Kidney (tissue), 14 donors: Measurements from ENCODE around the gene THEM4. TPM values are rescaled to one million over a fixed set of nuclear protein-coding genes. Genes with fewer than 3 reads are reported as not detected.

Experiments used
- DNase-seq, 5 donors: peaks; one replicate each; pipeline ENCODE4 v3.0.0-alpha.2; 2013 to 2020
- FAIRE-seq: peaks from 2 replicates; lab custom pipeline; 2012; peaks lifted over from hg19 to GRCh38; lab: Jason Lieb, UNC
- H3K27ac ChIP-seq, 2 donors: one replicate each; pipeline ENCODE4 v1.7.0; 2013; ENCODE audit warnings: low read depth in 2 of 2, low read length in 2 of 2, inconsistent platforms in 1 of 2
- H3K27me3 ChIP-seq: one replicate; pipeline ENCODE4 v1.7.1; 2013; ENCODE audit warnings: low read length, inconsistent platforms; ENCODE audit not compliant: control insufficient read depth, insufficient read depth
- H3K36me3 ChIP-seq, 3 donors: one replicate each; pipeline versions ENCODE4 v1.7.0 to v1.7.1; 2013; ENCODE audit warnings: low read length in 3 of 3, control low read depth in 1 of 3, inconsistent platforms in 1 of 3; ENCODE audit not compliant: insufficient read depth in 3 of 3, control insufficient read depth in 2 of 3
- H3K4me1 ChIP-seq, 3 donors: one replicate each; pipeline versions ENCODE4 v1.7.0 to v1.7.1; 2013; ENCODE audit warnings: low read length in 3 of 3, inconsistent platforms in 1 of 3, low read depth in 1 of 3; ENCODE audit not compliant: control insufficient read depth in 2 of 3, insufficient read depth in 2 of 3
- H3K4me3 ChIP-seq, 3 donors: one replicate each; pipeline versions ENCODE4 v1.7.0 to v1.8.1; 2013; ENCODE audit warnings: low read length in 3 of 3, control low read depth in 1 of 3, inconsistent platforms in 1 of 3
- H3K9ac ChIP-seq, 3 donors: one replicate each; pipeline versions ENCODE4 v1.7.0 to v1.7.1; 2013; ENCODE audit warnings: low read length in 3 of 3, control low read depth in 1 of 3, inconsistent platforms in 1 of 3
- H3K9me3 ChIP-seq, 3 donors: one replicate each; pipeline versions ENCODE4 v1.7.0 to v1.7.1; 2013; ENCODE audit warnings: low read length in 3 of 3, control low read depth in 1 of 3, inconsistent platforms in 1 of 3; ENCODE audit not compliant: control insufficient read depth in 2 of 3, insufficient read depth in 1 of 3
- intact Hi-C: fragments of 100-400 bp; cut with DNase I; formaldehyde crosslinking; loops from one replicate; pipeline ENCODE4 v1.11.1; 2022
- polyA plus RNA-seq: library from polyadenylated mRNA; stranded (reverse); fragments of 350-450 nt; fragmentation: Illumina TruSeq; extraction: RNeasy Lipid Tissue Mini Kit (QIAGEN cat#74804); gene quantifications from one replicate; pipeline ENCODE4 v1.2.3, GENCODE V29; 2014; ENCODE audit warnings: low read depth, low replicate concordance; ENCODE audit not compliant: insufficient read depth
- total RNA-seq: library from RNA; stranded (reverse); fragmentation: NEBNext Ultra II Directional; extraction: Animal tissue kit (Norgen Biotek cat#: 25700); gene quantifications from one replicate; pipeline ENCODE4 v1.2.1, GENCODE V29; 2021
- TF ChIP-seq, protein P1 (sequence below): IDR thresholded peaks from 3 replicates; pipeline ENCODE4 v1.5.1; 2012; ENCODE audit warnings: mild to moderate bottlenecking, moderate library complexity, borderline replicate concordance; ENCODE audit not compliant: insufficient read depth; ENCODE audit errors: extremely low read depth
- donor health status: control.
- donor health status: control.
- donor health status: control.
- donor health status: control.
- donor health status: control.
- donor health status: DM: yes; HTN: yes; CAD: no.
- donor health status: Normal renal cell carcinoma (clear cell type).

The THEM4 gene
- total and polyA plus RNA-seq, 2 donors from 2014 or later, result 17.5 to 27.9 TPM

DNA sequence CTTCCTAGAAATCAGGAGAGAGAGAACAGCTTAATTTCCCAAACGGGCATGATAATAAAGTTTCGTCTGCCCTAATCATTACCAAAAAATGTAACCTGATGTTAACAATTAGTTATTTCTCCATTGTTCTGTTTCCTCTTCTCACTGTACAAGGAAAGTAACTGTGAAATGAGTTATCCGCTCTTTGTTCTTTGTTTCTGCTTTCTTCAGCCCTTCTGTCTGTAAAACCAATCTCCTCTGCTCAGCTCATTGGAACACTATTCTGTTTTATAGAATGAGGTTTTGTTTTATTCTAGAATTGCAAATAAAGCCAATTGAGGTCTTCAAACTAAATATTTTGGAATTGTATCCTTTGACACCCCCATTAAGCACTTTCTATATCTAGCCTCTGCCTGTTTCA is 8.8 kb upstream of the THEM4 start:
- no peaks in the 10 kb centered on the region for H3K36me3 ChIP-seq
- no peak overlapping the region for H3K9ac ChIP-seq
- H3K9me3 ChIP-seq, result no peaks in the 10 kb centered on the region
- no peaks in the 10 kb centered on the region for H3K4me1 ChIP-seq
- no peak overlapping the region for H3K27ac ChIP-seq
- H3K27me3 ChIP-seq, result no peaks in the 10 kb centered on the region
- intact Hi-C loops, result no loop called here
- H3K4me3 ChIP-seq, result no peak overlapping the region
- no peak for DNase-seq
- TF ChIP-seq, protein P1, sequence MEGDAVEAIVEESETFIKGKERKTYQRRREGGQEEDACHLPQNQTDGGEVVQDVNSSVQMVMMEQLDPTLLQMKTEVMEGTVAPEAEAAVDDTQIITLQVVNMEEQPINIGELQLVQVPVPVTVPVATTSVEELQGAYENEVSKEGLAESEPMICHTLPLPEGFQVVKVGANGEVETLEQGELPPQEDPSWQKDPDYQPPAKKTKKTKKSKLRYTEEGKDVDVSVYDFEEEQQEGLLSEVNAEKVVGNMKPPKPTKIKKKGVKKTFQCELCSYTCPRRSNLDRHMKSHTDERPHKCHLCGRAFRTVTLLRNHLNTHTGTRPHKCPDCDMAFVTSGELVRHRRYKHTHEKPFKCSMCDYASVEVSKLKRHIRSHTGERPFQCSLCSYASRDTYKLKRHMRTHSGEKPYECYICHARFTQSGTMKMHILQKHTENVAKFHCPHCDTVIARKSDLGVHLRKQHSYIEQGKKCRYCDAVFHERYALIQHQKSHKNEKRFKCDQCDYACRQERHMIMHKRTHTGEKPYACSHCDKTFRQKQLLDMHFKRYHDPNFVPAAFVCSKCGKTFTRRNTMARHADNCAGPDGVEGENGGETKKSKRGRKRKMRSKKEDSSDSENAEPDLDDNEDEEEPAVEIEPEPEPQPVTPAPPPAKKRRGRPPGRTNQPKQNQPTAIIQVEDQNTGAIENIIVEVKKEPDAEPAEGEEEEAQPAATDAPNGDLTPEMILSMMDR, result no peak
- no peak for FAIRE-seq

DNA sequence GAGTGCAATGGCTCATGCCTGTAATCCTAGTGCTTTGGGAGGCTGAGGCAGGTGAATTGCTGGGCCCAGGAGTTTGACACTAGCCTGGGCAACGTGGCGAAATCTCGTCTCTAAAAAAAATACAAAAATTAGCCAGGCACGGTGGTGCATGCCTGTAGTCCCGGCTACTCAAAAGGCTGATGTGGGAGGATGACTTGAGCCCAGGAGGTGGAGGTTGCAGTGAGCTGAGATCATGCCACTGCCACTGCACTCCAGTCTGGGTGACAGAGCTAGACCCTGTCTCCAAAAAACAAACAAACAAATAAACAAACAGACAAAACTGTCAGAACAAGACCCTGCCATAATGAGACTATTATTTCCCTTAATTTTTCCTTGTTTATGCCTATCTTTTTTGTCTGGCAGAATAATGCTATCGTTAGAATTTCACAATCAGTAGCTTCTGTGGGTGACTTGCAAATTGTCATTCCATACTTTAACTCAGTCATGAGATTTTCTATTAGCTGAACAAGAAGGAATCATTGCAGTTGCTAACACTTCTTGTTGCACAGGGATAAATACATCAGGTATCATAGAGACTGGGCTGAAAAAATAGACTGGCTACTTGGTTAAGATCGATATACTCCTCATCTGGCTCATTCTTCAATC is 7.5 kb upstream of the THEM4 start:
- intact Hi-C loops, result no loop called here
- no peak overlapping the region for H3K27ac ChIP-seq
- no peak overlapping the region for H3K9ac ChIP-seq
- H3K9me3 ChIP-seq, result peaks cover 0 to 4% (median 0%) of the 10 kb centered on the region in 3 donors
- no peak overlapping the region for H3K4me3 ChIP-seq
- TF ChIP-seq, protein P1, result no peak
- H3K4me1 ChIP-seq, result no peaks in the 10 kb centered on the region
- H3K27me3 ChIP-seq, result no peaks in the 10 kb centered on the region
- FAIRE-seq (no peak), DNase-seq (no peak)
- H3K36me3 ChIP-seq, result no peaks in the 10 kb centered on the region

DNA sequence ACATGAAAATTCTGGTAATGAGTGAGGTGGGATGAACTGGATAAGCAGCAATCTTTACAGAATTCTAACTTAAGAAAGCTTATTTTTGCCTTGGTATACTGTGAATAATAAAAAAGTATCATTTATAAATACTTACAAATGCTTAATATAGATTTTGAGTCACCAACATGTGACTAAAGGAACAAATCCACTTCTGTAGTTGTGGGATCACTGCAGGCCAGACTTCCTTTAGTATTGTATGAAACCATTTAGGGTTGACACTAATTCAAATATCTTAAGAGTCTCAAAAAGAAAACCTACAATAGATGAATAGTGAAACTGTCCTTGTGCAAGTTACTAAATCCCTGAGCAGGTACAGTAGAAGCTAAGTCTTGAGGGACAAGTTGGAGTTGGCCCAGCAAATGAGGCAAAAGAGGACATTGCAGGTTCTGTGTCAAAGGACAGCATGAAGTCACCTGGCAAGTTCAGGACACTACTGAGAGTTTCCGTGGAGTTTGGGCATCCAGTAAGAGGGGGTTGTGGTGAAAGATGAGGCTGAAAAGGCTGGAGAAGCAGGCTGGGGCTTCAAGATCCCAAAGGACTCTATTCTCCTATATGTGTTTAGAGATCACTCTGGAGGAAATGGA is 5.9 kb upstream of the THEM4 start:
- Histone ChIP-seq H3K9ac (no peak overlapping the region), H3K36me3 (no peaks in the 10 kb centered on the region), H3K9me3 (peaks cover 0 to 4% (median 0%) of the 10 kb centered on the region in 3 donors), H3K27me3 (no peaks in the 10 kb centered on the region), H3K27ac (no peak overlapping the region), H3K4me3 (no peak overlapping the region), H3K4me1 (peaks cover 0 to 4% (median 2%) of the 10 kb centered on the region in 3 donors)
- intact Hi-C loops, result no loop called here
- no peak for DNase-seq
- no peak for FAIRE-seq
- TF ChIP-seq, protein P1, result no peak
